AG10803 (cell line): ENCODE measurements around the gene DNAJC6.

Source experiments
- DNase-seq: peaks from one replicate; pipeline ENCODE4 v3.0.0; 2010; ENCODE audit warnings: low read depth
- H3K4me3 ChIP-seq: 2 replicates; pipeline ENCODE4 v1.5.1; 2011; ENCODE audit warnings: mild to moderate bottlenecking, low read length, control low read depth
- TF ChIP-seq, protein P1 (sequence below): conservative IDR thresholded peaks from 2 replicates; pipeline ENCODE4 v1.5.1; 2011; ENCODE audit warnings: mild to moderate bottlenecking, low read length, control low read depth, inconsistent platforms

The DNAJC6 gene

GRCh38 chr1:65292861-65293593, 16.3 kb upstream of the DNAJC6 start:
- no peak overlapping the region for H3K4me3 ChIP-seq
- no peak for DNase-seq
- TF ChIP-seq, protein P1, sequence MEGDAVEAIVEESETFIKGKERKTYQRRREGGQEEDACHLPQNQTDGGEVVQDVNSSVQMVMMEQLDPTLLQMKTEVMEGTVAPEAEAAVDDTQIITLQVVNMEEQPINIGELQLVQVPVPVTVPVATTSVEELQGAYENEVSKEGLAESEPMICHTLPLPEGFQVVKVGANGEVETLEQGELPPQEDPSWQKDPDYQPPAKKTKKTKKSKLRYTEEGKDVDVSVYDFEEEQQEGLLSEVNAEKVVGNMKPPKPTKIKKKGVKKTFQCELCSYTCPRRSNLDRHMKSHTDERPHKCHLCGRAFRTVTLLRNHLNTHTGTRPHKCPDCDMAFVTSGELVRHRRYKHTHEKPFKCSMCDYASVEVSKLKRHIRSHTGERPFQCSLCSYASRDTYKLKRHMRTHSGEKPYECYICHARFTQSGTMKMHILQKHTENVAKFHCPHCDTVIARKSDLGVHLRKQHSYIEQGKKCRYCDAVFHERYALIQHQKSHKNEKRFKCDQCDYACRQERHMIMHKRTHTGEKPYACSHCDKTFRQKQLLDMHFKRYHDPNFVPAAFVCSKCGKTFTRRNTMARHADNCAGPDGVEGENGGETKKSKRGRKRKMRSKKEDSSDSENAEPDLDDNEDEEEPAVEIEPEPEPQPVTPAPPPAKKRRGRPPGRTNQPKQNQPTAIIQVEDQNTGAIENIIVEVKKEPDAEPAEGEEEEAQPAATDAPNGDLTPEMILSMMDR = no peak

DNA sequence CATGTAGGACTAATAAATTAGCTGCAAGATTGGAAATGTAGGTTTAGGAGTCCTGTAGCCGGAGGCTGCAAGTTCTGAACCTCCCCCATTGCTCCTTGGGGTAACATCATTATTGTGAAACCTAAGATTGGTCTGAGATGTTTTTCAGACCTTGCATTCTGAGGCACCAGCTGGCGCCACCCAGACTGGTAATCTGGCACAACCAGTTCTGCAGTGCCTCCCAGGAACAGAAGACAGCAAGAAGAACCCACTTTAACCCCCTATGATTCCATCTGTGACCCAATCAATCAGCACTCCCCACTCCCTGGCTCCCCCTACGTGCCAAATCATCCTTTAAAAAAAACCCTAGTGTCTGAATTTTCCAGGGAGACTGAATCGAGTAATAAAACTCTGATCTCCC, 11.6 kb upstream of the DNAJC6 start:
- DNase-seq = no peak
- no peak overlapping the region for H3K4me3 ChIP-seq
- TF ChIP-seq, protein P1 = no peak

DNA sequence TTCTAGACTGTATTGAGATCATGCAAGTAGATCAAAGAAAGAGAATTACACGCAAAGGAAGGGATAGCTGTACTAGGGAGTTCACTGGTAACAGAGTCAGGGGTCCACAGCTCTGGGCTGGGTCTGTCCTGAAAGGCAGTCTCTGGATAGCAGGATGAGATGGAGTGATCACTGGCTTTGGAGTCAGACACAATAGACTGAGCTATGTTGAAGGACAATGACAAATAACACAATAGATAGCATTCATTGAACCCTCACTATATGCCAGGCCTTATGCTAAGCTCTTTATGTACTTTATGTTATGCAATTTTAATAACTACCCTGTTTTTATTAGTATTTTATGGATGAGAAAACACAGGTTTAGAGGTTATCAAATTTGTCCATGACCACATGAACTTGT, 10.0 kb upstream of the DNAJC6 start:
- TF ChIP-seq, protein P1 = no peak
- no peak overlapping the region for H3K4me3 ChIP-seq
- no peak for DNase-seq

GRCh38 chr1:65308781-65309303, 501 bp upstream of the DNAJC6 start:
- DNase-seq = no peak
- H3K4me3 ChIP-seq = peak overlapping the region; percentile 55
- TF ChIP-seq, protein P1 = no peak

DNA sequence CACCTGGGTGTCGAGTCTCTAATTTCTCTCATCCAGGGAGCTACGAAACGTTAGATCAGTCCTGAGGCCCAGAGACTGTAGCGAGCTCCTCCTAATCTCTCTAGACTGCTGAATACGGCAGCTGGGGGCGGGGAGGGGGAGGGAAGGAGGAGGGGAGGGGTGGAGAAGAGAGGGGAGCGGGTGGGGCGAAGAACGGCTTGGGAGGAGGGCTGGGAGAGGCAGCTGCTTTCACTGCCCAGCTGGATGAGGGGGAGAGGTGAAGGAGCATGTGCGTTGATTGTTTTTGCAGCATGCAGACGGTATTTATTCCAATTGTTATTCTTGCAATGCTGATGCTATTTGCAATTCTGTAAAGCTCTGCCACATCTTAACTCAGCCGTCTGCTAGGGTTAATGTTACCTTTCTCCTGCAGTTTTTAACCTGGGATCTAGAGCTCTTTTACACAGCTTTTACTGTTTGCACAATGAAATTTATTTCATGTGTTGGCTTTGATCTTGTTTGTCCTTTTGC, 790 bp downstream of the DNAJC6 start:
- H3K4me3 ChIP-seq = peak overlapping the region; percentile 29
- DNase-seq = no peak
- TF ChIP-seq, protein P1 = no peak

DNA sequence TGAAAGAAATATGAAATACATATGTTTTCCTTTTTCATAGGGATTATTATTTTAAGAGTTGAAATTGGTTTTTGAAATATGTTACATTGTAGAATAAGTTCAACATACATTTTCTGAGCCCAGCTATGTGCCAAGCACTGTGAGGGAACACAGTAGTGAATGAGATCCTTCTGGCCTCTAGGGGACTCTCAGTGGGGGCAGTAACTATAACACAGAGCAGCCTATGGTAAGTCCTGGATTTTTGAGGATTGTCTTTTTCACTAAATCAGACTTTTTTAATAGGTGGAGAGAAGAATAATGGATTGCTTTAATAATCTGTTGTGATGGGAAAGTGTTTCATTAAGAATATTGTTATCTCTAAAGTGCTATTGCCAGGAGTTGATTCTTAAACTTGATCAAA, 2.4 kb downstream of the DNAJC6 start:
- TF ChIP-seq, protein P1 = no peak
- DNase-seq = no peak
- no peak overlapping the region for H3K4me3 ChIP-seq

GRCh38 chr1:65316233-65316632, 6.9 kb downstream of the DNAJC6 start:
- no peak for DNase-seq
- H3K4me3 ChIP-seq = no peak overlapping the region
- TF ChIP-seq, protein P1 = no peak
